Right lobe of liver (tissue), 6 donors: ENCODE results near the gene NFXL1. TPM values are rescaled to one million over a fixed set of nuclear protein-coding genes. Genes with fewer than 3 reads are reported as not detected.

ENCODE experiments used
- ATAC-seq, 4 donors: fragments of 200-7000 bp; cut with Tn5 transposase; one replicate each; pipeline ENCODE4 v1.9.1; 2020; ENCODE audit warnings: mild to moderate bottlenecking in 4 of 4, moderate library complexity in 4 of 4
- DNase-seq, 3 donors: peaks; one replicate each; pipeline ENCODE4 v3.0.0-alpha.2; 2020
- H3K27ac ChIP-seq, 3 donors: fragments of 200-600 bp; one replicate each; pipeline ENCODE4 v1.8.0; 2022
- H3K27me3 ChIP-seq, 2 donors: fragments of 200-600 bp; one replicate each; pipeline ENCODE4 v1.8.0; 2022
- H3K36me3 ChIP-seq, 4 donors: fragments of 200-600 bp; sonication (generic) in 1 of 4; one replicate each; pipeline versions ENCODE4 v1.5.1 to v1.8.0; 2017 to 2022; ENCODE audit warnings: control low read depth in 1 of 4
- H3K4me1 ChIP-seq, 4 donors: fragments of 200-600 bp; sonication (generic) in 1 of 4; one replicate each; pipeline versions ENCODE4 v1.5.1 to v1.8.0; 2017 to 2022; ENCODE audit warnings: control low read depth in 1 of 4
- H3K4me3 ChIP-seq, 3 donors: fragments of 200-600 bp; one replicate each; pipeline ENCODE4 v1.8.0; 2022
- H3K9me3 ChIP-seq, 4 donors: fragments of 200-600 bp; sonication (generic) in 1 of 4; one replicate each; pipeline versions ENCODE4 v1.5.1 to v1.8.0; 2017 to 2022; ENCODE audit warnings: control low read depth in 1 of 4
- POLR2A ChIP-seq: fragments of 450-650 bp; IDR thresholded peaks from one replicate; pipeline ENCODE4 v1.6.1; 2017; ENCODE audit warnings: antibody characterized with exemption, mild to moderate bottlenecking
- WGBS: methylation state at CpG from one replicate; pipeline ENCODE4 v1.1.6; 2018; ENCODE audit warnings: low coverage, low lambda C conversion rate; ENCODE audit not compliant: insufficient coverage; ENCODE audit errors: missing lambda C conversion rate; 5-methylcytosine and 5-hydroxymethylcytosine counted together
- intact Hi-C, 2 donors: fragments of 100-400 bp; cut with DNase I; formaldehyde crosslinking; loops; one replicate each; pipeline versions ENCODE4 v1.11.2 to v1.14.1; 2022
- total RNA-seq, 6 experiments: library from RNA; depleted of rRNA in 2 of 6; stranded (reverse); fragments of >200 nt in 2 of 6; fragmentation: NEBNext Ultra II Directional in 3 of 6; extraction: Animal tissue kit (Norgen Biotek cat#: 25700) in 3 of 6; gene quantifications; one replicate each; pipeline versions ENCODE4 v1.1.0 to v1.2.4, GENCODE V29; 2016 to 2023
- TF ChIP-seq, protein P1 (sequence below), 4 donors: fragments of 200-600 bp in 3 of 4; fragments of 450-650 bp in 1 of 4; IDR thresholded peaks; one replicate each; pipeline versions ENCODE4 v1.5.1 to v1.8.0; 2016 to 2022; ENCODE audit warnings: antibody characterized with exemption in 4 of 4, mild to moderate bottlenecking in 2 of 4
- donor health status: DM: no; HTN: yes; CAD: no.
- donor health status: DM: no; HTN: no; CAD: no.
- donor health status: DM: no; HTN: no; CAD: no.
- donor health status: DM: no; HTN: yes; CAD: no.
- donor health status: DM: no; HTN: yes; CAD: no.

Gene NFXL1
- total RNA-seq, 6 experiments from 2014 or later: 4.9 to 11.0 (median 7.9) TPM

DNA sequence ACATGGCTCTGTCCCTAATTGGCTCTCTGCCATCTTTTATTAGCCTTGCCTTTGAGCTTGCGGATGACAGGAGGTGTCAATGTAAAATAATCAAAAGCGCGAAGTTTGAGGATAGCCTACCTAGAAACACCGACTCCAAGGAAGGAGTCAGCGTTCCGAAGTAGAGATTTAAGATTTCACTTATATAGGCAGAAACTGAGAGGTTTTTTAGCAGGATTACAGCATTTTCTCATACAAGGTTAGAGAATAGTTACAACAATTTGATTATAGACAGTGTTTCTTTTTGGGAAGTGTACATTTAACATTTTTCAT, 499 bp upstream of the NFXL1 start:
- TF ChIP-seq POLR2A: no peak
- TF ChIP-seq, protein P1, sequence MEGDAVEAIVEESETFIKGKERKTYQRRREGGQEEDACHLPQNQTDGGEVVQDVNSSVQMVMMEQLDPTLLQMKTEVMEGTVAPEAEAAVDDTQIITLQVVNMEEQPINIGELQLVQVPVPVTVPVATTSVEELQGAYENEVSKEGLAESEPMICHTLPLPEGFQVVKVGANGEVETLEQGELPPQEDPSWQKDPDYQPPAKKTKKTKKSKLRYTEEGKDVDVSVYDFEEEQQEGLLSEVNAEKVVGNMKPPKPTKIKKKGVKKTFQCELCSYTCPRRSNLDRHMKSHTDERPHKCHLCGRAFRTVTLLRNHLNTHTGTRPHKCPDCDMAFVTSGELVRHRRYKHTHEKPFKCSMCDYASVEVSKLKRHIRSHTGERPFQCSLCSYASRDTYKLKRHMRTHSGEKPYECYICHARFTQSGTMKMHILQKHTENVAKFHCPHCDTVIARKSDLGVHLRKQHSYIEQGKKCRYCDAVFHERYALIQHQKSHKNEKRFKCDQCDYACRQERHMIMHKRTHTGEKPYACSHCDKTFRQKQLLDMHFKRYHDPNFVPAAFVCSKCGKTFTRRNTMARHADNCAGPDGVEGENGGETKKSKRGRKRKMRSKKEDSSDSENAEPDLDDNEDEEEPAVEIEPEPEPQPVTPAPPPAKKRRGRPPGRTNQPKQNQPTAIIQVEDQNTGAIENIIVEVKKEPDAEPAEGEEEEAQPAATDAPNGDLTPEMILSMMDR (IDR thresholded peaks at IDR 0.05): no peak
- H3K27me3 ChIP-seq: no peaks in the 10 kb centered on the region
- H3K27ac ChIP-seq: no peak overlapping the region
- DNase-seq (no peak), ATAC-seq (peak in 3 of 4 donors; percentile 33 to 43 (median 41))
- peak overlapping the region; percentile 91 to 96 (median 91) for H3K4me3 ChIP-seq
- no peaks in the 10 kb centered on the region for H3K9me3 ChIP-seq
- intact Hi-C loops: no loop called here
- H3K4me1 ChIP-seq: peaks cover 0 to 8% (median 3%) of the 10 kb centered on the region in 4 donors
- peaks cover 0 to 8% (median 0%) of the 10 kb centered on the region in 4 donors for H3K36me3 ChIP-seq
- 0% methylated on average over 6 of the region's 6 CpGs for WGBS

DNA sequence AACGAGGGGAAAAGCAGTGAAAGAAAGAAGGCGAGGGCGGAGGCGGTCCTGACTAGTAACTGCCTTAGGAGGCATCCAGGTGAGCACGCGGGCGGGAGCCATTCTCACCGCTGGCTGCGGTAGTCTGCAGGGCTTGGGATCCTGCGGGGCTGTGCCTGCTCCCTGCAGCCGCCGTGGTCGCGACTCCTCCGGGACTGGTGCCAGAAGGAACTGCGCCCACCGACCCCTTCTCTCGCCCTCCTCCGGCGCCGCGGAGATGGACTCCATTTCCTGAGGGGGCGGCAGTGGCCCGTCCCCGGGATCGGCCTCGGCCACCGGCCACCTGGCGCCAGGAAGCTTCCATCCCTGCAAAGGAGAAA, 543 bp downstream of the NFXL1 start:
- intact Hi-C loops: no loop called here
- Histone ChIP-seq H3K27me3 (no peaks in the 10 kb centered on the region), H3K4me1 (peaks cover 0 to 8% (median 3%) of the 10 kb centered on the region in 4 donors), H3K36me3 (peaks cover 0 to 12% (median 0%) of the 10 kb centered on the region in 4 donors), H3K27ac (peak overlapping the region; percentile 73 to 80 (median 80)), H3K9me3 (no peaks in the 10 kb centered on the region), H3K4me3 (peak overlapping the region; percentile 91 to 96 (median 91))
- under 1% methylated on average over 9 of the region's 29 CpGs for WGBS
- peak; percentile 53 to 63 (median 60) for ATAC-seq
- TF ChIP-seq, protein P1 (IDR thresholded peaks at IDR 0.05): no peak
- TF ChIP-seq POLR2A: no peak
- peak; percentile 62 to 69 (median 69) for DNase-seq

DNA sequence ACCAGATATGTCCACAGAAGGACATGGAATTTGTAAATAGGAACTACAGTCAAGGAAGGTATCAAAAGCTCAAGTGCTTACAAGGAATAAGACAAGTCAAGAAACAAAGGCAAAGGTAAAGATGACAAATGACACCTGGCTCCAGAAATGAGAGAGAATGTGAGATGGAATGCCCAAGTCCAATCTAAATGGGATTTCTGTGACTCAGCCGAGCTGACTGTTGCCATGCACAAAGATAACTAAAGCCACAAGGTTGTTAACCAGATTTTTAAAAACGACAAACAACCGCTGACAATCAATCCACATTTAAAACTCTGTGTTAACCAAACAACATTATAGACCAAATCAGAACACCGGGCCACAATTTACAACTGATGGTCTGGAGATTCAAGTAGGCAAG, 1.1 kb downstream of the NFXL1 start:
- H3K4me3 ChIP-seq: peak overlapping the region; percentile 91 to 96 (median 91)
- no peak for ATAC-seq
- peak overlapping the region in 1 of 3 donors; percentile 80 for H3K27ac ChIP-seq
- H3K36me3 ChIP-seq: peaks cover 0 to 13% (median 0%) of the 10 kb centered on the region in 4 donors
- H3K9me3 ChIP-seq: no peaks in the 10 kb centered on the region
- WGBS: 10% methylated on average over 4 of the region's 4 CpGs
- no peak for DNase-seq
- intact Hi-C loops: no loop called here
- peaks cover 0 to 8% (median 3%) of the 10 kb centered on the region in 4 donors for H3K4me1 ChIP-seq
- no peaks in the 10 kb centered on the region for H3K27me3 ChIP-seq
- TF ChIP-seq, protein P1 (IDR thresholded peaks at IDR 0.05): no peak
- no peak for TF ChIP-seq POLR2A

DNA sequence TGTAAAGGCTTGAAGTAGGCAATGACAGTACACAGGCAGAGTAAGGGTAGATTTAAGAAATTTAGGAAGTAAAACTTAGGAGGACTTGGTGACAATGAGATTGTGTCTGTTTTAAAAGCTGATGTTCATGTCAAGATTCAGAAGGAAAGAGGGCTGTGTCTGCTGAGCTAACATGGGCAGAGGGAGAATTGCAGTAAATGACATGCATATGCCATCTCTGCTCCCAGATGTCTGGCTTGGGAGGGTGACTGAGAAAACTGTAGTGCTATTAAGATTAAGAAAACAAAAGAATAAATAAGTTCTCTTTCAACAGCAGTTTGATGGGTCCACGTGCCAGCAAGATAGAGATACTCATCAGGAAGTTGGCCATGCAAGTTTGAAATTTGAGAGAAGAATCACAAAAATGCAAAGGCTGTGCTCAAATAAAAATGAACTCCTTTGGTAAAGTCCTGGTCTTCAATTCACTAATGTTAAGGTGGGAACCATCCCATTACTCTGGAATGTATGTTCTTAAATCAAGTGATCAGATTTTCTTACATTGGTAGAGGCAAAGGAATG, 7.2 kb downstream of the NFXL1 start:
- DNase-seq (no peak), ATAC-seq (no peak)
- H3K4me1 ChIP-seq: no peaks in the 10 kb centered on the region
- no peaks in the 10 kb centered on the region for H3K27me3 ChIP-seq
- TF ChIP-seq, protein P1 (IDR thresholded peaks at IDR 0.05): no peak
- TF ChIP-seq POLR2A: no peak
- intact Hi-C loops: no loop called here
- peaks cover 0 to 29% (median 3%) of the 10 kb centered on the region in 4 donors for H3K36me3 ChIP-seq
- H3K27ac ChIP-seq: no peak overlapping the region
- H3K9me3 ChIP-seq: no peaks in the 10 kb centered on the region
- 67% methylated on average over 1 of the region's 1 CpG for WGBS
- no peak overlapping the region for H3K4me3 ChIP-seq

DNA sequence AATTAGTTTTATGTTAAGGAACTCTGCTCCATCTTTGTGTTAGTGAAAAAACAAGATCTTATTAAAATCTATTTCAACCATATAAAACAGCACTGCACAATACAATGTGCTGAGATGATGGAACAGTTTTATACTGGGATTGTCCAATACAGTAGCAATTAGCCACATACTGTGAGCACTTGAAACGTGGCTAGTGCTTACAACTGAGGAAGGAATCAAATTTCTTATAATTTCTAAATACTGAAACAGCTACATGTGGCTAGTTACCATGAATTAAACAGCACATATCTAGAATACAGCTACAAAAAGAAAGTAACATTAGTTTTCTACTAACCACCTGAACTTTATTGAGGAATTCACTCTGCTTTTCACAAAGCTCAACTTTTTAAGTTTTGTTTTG, 14.7 kb downstream of the NFXL1 start:
- Histone ChIP-seq H3K4me1 (no peaks in the 10 kb centered on the region), H3K36me3 (peaks cover 0 to 58% (median 15%) of the 10 kb centered on the region in 4 donors), H3K27ac (no peak overlapping the region), H3K4me3 (no peak overlapping the region), H3K27me3 (no peaks in the 10 kb centered on the region), H3K9me3 (no peaks in the 10 kb centered on the region)
- TF ChIP-seq, protein P1 (IDR thresholded peaks at IDR 0.05): no peak
- no peak for TF ChIP-seq POLR2A
- no peak for ATAC-seq
- intact Hi-C loops: no loop called here
- no peak for DNase-seq
- WGBS: 90% methylated on average over 1 of the region's 1 CpG
